PC-3 (cell line): Measurements from ENCODE around the gene SVIL.

Source experiments
- EZH2 ChIP-seq: fragments of 300-600 bp; sonication (generic); IDR thresholded peaks from one replicate; pipeline ENCODE4 v1.6.1; 2017; ENCODE audit warnings: antibody characterized with exemption, mild to moderate bottlenecking, low read length; ENCODE audit not compliant: unreplicated experiment
- TF ChIP-seq, protein P1 (sequence below): fragments of 300-600 bp; sonication (generic); conservative IDR thresholded peaks from 2 replicates; pipeline ENCODE4 v1.5.1; 2017; ENCODE audit warnings: antibody characterized with exemption, low read depth, mild to moderate bottlenecking, low read length

DNA sequence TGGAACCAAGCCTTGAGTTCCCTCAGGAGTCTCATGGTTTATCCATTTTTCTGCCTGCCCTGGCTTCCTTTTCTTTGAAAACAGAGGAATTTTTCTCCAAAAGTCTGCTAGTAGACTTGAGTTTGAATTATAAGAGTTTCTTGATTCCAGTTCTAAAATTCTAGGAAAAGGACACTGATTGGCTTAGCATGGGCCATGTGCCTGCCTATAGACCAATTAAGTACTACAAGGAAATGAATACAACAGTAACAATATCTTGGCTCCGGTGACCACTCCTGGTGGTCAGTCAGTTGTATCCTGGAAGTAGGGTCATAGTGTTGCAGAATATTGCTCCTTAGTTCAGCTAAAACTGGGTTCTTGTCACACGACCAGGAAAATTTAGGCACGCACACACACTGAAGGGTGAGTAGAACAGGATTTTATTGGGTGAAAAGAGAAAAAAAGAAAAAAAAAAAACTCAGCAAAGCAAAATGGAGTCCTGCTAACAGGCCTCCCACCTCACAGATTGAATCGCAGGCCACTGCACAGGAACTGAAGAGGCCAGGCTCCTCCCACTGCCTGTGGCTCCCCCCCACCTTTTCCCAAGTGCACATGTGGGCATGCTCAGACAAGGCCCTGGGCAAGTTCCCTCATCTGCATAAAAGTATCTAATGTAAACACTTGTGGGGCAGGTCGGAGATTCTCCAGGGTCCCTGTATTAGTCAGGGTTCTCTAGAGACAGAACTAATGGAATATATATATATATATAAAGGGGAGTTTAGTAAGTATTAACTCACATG is 190.8 kb downstream of the SVIL start:
- TF ChIP-seq, protein P1, sequence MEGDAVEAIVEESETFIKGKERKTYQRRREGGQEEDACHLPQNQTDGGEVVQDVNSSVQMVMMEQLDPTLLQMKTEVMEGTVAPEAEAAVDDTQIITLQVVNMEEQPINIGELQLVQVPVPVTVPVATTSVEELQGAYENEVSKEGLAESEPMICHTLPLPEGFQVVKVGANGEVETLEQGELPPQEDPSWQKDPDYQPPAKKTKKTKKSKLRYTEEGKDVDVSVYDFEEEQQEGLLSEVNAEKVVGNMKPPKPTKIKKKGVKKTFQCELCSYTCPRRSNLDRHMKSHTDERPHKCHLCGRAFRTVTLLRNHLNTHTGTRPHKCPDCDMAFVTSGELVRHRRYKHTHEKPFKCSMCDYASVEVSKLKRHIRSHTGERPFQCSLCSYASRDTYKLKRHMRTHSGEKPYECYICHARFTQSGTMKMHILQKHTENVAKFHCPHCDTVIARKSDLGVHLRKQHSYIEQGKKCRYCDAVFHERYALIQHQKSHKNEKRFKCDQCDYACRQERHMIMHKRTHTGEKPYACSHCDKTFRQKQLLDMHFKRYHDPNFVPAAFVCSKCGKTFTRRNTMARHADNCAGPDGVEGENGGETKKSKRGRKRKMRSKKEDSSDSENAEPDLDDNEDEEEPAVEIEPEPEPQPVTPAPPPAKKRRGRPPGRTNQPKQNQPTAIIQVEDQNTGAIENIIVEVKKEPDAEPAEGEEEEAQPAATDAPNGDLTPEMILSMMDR, result no peak
- no peak for TF ChIP-seq EZH2
